ENCODE results near the gene ARHGAP45.

ARHGAP45 gene

DNA sequence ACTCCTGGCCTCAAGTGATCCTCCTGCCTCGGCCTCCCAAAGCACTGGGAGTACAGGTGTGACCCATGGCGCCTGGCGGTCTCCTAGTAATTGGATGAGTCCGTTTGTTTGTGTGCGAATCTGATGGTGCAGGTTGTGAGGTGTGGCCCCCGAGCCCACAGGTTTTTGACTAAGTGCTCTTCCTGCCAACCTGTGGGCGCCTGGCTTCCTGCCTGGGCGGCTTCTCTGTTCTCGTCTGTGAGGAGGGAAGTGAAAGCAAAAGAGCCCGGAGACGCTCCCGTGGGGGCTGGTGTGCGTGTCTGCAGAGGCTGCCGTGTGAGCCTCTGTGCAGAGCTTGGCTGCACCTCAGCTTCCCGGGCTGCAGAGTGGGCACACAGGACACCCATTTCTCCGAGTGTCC, 10.0 kb downstream of the ARHGAP45 start:
- DNase-seq (ENCODE audit: low read depth) = peak; percentile 66
- TF ChIP-seq, protein P1, sequence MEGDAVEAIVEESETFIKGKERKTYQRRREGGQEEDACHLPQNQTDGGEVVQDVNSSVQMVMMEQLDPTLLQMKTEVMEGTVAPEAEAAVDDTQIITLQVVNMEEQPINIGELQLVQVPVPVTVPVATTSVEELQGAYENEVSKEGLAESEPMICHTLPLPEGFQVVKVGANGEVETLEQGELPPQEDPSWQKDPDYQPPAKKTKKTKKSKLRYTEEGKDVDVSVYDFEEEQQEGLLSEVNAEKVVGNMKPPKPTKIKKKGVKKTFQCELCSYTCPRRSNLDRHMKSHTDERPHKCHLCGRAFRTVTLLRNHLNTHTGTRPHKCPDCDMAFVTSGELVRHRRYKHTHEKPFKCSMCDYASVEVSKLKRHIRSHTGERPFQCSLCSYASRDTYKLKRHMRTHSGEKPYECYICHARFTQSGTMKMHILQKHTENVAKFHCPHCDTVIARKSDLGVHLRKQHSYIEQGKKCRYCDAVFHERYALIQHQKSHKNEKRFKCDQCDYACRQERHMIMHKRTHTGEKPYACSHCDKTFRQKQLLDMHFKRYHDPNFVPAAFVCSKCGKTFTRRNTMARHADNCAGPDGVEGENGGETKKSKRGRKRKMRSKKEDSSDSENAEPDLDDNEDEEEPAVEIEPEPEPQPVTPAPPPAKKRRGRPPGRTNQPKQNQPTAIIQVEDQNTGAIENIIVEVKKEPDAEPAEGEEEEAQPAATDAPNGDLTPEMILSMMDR (IDR thresholded peaks at IDR 0.05; ENCODE audit: insufficient read depth, low read depth, low read length, missing control alignments) = no peak
- H3K4me3 ChIP-seq (ENCODE audit: low read length) = peak overlapping the region; percentile 15

DNA sequence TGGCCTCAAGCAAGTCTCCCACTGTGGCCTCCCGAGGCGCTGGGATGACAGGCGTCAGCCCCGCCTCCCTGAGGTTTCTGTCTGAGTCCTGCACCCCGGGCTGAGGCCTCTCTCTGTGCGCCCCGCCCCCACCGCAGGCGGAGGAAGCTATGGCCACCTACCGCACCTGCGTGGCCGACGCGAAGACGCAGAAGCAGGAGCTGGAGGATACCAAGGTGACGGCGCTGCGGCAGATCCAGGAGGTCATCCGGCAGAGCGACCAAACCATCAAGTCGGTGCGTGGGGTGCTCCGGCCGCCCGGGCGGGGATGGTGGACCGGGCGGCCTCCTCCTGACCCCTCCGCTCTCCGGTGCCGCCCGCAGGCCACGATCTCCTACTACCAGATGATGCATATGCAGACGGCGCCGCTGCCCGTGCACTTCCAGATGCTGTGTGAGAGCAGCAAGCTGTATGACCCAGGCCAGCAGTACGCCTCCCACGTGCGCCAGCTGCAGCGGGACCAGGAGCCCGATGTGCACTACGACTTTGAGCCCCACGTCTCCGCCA, 12.7 kb downstream of the ARHGAP45 start:
- H3K4me3 ChIP-seq (ENCODE audit: low read length) = no peak overlapping the region
- TF ChIP-seq, protein P1 (IDR thresholded peaks at IDR 0.05; ENCODE audit: insufficient read depth, low read depth, low read length, missing control alignments) = no peak
- DNase-seq (ENCODE audit: low read depth) = no peak

DNA sequence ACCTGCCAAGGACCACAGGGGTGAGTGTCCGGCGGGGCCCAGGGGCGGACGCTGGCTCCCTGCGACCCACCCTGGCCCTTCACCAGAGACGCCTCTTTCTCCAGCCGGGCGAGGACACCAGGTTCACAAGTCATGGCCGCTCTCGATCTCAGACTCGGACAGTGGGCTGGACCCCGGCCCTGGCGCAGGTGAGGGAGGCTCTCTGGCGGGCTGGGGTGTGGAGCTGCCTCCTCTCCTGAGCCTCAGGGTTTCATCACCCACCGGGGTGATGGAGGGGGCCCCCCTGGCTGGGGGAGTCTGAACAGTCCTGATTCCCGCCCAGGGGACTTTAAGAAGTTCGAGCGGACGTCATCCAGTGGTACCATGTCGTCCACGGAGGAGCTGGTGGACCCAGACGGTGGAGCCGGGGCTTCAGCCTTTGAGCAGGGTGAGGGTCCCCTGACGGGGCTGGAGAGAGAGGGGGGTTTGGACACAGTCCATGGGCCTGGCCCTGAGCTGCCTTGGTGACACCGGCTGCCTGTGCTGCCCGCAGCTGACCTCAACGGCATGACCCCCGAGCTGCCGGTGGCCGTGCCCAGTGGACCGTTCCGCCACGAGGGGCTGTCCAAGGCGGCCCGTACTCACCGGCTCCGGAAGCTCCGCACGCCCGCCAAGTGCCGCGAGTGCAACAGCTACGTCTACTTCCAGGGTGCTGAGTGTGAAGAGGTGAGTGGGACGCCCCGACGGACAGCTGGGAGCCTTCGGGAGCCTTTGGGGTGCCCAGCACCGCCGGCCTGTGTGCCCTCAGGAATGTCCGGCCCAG, 13.6 kb downstream of the ARHGAP45 start:
- TF ChIP-seq, protein P1 (IDR thresholded peaks at IDR 0.05; ENCODE audit: insufficient read depth, low read depth, low read length, missing control alignments) = no peak
- no peak overlapping the region for H3K4me3 ChIP-seq (ENCODE audit: low read length)
- no peak for DNase-seq (ENCODE audit: low read depth)

DNA sequence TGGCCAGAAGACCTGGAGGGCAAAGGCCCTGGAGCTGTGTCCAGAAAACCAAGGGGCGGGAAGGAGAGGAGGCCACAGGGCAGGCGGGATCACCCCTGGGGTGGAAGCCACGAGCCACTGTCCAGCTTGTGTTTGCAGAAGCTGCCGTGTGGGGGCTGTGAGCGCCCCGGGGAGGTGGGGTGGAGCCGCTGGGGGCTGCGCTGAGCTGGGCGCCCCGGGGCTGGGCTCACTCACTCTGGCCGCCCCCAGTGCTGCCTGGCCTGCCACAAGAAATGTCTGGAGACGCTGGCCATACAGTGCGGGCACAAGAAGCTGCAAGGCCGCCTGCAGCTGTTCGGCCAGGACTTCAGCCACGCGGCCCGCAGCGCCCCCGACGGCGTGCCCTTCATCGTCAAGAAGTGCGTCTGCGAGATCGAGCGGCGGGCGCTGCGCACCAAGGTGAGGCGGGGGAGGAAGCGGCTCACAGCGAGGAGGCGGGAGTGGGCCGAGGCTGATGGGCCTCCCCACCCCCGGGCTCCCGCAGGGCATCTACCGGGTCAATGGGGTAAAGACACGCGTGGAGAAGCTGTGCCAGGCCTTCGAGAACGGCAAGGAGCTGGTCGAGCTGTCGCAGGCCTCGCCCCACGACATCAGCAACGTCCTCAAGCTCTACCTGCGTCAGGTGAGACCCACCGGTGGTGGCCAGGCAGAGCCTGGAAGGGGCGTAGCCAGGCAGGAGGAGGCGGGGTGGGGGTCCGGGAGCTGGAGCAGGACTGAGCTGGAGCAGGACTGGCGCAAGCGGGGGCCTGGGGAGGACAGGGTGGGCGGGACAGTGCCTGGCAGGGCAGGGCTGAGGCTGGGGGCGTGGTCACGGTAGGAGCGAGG, 14.6 kb downstream of the ARHGAP45 start:
- TF ChIP-seq, protein P1 (IDR thresholded peaks at IDR 0.05; ENCODE audit: insufficient read depth, low read depth, low read length, missing control alignments) = no peak
- DNase-seq (ENCODE audit: low read depth) = no peak
- peak overlapping the region; percentile 43 for H3K4me3 ChIP-seq (ENCODE audit: low read length)

DNA sequence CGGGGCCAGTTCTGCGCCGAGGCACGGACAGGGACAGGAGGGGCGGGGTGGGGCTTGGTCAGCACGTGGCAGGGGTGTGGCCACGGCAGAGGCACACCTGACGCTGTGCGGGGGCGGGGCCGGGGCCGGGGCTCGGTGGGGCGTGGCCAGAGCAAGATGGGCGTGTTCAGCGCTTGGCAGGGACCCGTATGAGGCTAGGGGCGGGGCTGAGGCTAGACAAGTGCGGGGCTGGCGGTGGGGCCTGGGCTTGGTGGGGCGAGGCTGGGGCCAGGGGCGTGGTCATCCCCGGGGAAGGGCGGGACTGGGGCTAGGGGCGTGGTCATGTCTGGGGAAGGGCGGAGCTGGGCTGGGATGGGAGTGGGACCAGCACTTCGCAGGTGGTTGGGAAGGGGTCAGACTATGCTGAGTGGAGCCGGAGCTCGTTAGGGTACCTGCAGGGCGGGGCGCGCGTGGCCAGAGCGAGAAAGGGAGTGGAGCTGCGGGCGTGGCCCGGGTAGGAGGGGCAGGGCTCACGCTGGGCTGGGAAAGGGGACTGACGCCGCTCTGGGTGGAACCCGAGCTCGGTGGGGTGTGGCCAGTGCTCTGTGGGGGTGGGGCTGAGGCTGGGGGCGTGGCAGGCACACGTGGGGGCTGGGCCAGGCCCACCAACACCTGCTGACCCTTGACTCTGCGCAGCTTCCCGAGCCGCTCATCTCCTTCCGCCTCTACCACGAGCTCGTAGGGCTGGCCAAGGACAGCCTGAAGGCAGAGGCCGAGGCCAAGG, 15.4 kb downstream of the ARHGAP45 start:
- H3K4me3 ChIP-seq (ENCODE audit: low read length) = peak overlapping the region; percentile 50
- TF ChIP-seq, protein P1 (IDR thresholded peaks at IDR 0.05; ENCODE audit: insufficient read depth, low read depth, low read length, missing control alignments) = no peak
- DNase-seq (ENCODE audit: low read depth) = peak; percentile 98

All from epithelial cell of esophagus (primary cell).